Embryonic facial prominence (tissue), 1 donor: ENCODE results near the gene ADAMTS2.

ENCODE experiments used
- DNase-seq: peaks from one replicate; pipeline ENCODE4 v3.0.0-alpha.2; 2016; ENCODE audit errors: extremely low spot score

Gene ADAMTS2

DNA sequence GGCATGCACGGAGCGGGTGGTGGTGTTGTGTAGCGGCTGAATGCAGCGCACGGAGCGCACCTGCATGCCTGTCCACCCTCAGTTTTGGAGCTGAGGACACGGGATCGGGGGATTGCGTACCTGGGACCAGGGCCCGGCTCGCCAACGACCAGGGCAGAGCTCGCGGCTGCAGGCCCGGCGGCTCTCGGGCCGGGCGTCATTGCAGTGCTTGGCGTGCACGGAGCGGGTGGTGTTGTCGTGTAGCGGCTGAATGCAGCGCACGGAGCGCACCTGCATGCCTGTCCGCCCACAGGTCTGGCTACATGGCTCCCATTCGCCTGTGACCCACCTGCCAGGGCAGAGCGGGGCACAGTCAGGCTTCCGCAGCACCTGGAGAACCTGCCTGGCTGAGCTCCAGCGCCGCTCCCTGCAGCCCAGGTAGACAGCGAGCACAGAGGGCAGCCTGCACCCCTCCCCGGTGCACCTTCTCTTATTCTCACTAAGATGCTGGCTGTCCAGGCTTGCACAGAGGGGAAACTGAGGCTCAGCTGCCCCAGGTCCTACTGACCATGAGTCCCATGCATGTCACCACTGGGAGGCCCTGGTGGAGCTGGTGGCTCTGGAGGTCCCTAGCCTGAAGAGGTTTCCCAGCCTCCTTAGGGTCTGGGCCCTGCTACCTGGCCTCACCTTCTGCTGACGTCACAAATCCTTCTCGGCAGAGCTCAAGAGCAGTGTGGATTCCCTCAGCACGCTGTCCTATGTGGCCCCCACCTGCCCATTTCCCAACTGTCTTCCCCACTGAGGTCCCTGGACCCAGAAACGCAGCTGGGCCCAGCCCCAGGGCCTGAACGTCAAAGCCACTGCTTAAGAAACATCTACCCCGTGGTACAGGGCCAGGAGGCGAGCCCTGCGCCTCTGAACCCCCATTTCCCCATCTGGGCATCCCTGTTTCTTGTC is 220.1 kb downstream of the ADAMTS2 start:
- no peak for DNase-seq

DNA sequence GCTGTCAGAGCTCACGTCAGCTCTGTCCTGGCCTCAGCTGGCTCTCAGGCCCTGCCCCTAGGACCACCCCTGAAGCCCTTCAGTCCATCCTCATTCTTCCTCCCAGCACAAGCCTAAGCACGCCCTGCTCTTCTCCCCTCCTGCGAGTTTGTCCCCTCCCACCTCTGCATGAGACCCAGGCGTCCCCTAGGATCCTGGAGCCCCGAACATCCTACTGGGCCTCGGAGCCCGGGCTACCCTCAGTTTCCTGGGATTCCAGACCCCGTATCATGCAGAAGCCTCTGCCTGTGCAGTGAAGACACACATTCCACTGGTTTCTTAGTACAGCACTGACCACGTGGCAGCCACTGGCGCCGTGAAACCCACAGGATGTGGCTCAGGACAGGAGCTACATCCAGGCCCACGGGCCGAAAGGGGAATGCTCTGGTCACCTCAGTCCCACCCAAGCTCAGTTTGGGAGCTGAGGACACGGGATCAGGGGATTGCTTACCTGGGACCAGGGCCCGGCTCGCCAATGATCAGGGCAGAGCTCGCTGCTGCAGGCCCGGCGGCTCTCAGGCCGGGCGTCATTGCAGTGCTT is 220.9 kb downstream of the ADAMTS2 start:
- no peak for DNase-seq

DNA sequence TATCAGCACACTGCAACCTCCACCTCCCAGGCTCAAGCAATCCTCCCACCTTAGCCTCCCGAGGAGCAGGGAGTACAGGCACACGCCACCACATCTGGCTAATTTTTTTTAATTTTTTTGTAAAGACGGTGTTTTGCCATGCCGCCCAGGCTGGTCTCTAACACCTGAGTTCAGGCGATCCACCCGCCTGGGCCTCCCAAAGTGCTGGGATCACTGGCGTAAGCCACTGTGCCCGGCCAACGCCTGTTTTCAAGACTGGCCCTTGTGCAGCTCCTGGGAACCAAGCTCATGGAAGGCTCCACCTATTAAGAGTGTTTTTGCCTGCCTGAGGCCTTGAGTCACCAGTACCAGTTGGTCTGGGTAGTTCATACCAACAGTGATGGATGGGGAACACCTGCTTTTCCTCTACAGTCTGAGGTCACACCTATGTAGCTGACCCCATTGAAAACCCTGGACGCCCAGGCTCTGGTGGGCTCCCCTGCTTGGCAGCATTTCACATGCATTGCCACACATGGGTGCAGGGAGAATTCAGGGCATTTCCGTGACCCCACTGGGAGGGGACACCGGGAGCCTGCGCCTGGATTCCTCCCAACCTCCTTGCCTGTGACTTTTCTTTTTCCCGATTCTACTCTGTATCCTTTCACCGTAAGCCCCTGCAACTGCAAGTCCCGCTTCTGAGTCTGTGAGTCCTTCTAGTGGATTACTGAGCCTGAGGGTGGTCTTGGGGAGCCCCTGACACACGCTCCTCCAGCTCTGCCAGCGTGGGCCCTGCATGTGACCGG is 221.6 kb downstream of the ADAMTS2 start:
- no peak for DNase-seq

DNA sequence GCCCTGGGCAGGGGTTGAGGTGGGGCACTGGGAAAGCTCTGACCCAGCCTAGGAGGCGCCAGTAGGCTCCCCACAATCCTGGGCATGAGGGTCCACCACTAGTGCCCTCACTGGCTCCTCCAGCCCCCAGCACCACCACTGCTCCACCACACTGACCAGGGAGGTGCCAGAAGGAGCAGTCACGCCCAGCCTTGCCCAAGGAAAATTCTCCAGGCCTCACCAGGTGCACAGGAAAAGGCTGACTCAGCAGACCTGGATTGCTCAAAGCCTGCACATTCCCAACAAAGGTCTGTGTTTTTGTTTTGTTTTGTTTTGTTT is 222.2 kb downstream of the ADAMTS2 start:
- DNase-seq: no peak

DNA sequence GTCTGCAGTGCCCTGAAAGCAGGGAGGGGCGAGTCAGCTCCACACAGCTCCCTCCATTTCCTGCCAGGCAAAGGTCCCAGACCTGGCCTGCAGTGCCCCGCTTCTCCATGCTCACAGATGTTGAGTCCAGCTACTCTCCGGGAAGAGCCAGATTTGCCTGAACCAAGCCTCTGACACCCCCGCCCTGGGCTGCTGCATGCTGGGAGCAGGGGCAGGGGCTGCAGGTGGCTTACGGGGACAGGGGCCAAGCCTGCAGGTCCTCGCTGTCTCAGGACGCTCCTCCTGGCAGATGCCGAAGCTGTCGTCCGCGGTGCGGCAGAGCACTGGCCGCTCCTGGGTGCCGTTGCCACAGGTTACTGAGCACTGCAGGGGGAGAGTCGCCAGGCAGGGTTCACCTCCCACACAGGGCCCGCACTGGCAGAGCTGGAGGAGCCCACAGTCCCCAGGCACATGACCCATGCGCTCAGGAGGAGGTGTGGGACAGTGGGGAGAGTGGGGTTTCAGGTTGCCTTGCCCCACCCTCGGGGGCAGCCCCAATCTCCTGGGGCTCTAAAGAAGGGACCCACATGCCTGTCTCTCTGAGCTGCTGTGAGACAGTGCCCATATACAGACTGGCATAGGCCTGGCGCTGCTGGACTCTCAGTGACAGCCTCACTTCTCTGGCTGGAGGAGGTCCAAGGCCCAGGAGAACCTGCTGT is 222.7 kb downstream of the ADAMTS2 start:
- DNase-seq: no peak

DNA sequence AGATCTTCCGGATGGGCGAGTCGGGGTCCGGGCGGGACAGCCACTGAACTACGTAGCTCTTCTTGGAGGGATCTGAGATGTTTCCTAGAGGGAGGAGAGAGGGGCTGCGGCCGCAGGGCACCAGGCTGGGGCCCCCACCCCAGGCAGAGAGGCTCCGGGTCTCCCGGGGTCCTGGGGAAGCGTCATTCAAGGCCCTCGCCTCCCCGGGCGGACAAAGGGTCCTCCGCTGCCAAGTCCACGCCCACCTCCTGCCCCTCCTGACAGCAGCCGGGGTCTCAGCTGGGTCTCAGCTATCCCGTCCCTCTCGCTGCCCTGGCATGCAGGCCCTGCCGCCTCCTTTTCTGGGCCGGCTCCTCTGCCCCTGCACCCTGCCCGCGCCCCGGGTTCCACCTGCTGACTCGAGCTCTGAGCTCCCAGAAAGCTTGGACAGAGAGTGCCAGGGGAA is 223.6 kb downstream of the ADAMTS2 start:
- DNase-seq: no peak

DNA sequence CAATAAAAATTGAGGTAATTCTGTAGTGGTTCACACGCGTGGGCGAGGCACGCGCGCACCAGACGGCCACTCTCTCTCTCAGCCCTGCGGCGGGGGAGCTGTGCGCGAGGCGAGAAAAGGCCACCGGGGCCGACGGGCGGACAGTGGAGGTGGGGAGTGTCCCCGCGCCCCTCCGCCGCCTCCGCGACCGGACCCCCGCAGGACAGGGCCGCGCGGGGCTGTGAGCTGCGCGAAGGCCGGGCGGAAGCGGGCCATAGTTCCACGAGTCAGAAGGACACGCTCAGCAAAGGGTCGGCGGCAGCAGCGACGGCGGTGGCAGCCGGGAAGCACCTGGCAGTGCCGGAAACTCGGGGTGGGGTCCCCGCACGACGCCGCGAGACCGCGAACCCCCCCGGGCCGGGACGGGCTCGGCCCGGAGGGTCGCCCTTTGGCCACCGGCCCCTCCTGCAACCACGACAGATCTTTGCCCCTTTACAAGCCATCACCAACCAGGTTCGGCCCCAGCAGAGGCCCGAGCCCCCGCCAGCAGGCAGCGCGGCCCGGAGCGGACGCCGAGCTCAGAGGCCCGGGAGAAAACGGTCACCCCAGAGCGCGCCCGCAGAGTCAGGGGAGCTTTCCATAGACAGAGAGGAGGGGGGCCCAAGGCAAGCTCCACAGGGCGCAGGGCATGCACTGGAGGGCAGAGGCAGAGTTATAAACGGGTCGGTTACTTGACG is 224.2 kb downstream of the ADAMTS2 start:
- no peak for DNase-seq

DNA sequence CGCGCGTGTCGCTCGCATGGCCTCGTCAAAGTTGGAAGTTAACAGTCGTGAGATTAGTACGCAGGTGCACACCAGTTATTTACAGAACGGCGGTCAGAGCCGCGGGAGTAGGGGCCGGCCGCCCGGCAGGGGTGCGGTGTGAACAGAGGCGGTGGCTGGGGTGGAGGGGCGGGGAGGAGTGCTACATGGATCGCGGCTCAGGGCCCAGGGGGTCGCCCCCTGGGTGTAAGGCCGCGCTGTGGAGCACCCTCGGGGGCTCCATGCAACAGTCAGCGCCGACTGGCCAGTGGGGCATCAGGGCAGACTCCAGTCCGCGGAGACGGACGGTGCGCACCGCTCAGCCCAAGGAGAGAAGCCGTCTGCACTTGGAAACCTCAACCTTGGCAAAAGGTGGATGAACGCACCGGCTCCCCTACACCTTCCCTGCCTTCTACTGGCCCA is 224.8 kb downstream of the ADAMTS2 start:
- DNase-seq: no peak

DNA sequence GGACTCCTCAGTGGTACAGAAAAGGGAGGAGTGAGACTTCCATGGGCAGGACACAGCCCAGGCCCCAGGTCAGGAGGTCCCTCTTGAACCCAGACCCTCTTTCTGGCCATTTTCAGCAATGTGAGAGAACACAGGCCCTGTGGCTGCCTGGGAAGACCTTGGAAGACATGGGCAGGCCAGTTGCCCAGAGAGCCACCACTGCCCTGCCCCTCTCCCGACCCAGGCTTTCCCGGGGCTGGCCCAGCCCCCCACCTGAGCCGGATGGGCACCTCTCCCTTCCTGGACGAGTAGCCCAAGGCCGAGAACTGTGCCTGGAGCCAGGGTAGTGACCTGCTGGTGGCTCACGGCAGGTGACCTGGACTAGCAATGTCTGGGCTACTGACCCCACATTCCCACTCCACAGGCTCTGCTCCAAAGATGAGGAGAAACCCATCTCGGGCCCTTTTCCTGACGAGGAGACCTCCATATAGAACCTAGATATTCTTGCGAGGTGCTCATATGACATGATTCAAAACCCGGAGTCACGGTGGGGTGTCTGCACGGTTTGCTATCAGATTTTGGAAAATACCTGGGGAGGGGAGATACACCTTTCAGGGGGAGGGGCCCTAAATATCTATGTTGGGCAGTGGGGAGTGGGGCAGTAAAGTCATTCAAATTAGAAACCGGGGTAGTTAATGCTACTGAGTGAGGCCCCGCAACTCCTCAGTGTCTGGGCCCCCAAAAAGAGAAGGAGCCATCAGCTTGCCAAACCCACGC is 225.7 kb downstream of the ADAMTS2 start:
- no peak for DNase-seq

DNA sequence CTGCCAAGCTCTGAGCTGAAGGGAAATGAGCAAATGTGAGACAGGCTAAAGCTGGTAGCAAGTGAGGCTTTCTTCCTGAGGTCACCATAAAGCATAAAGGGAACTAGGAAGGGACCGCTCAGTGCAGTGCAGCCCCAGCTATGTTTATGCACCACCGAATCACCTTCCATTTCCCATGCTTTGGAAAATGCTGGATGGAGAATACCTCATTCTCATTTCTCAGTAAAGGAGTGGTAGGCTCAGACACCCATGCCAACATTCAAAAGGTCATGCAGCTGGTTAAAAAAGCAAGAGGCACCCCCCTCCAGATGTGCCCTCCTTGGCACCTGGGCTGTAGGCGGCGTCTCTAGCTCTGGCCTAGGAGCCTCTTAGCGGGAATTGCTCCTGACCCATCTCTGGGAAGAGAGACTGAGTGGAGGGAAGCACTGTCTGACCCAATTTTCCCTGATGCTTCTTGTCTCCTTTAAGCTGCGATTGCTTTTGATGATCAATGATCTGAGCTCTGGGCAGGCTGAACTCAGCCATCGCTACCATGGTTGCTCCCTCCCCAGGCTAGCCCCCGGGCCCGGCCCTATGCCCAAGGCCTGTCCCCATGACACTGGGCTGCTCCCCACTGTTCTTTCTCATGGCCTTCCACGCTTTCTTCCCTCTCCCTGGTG is 226.4 kb downstream of the ADAMTS2 start:
- DNase-seq: no peak

DNA sequence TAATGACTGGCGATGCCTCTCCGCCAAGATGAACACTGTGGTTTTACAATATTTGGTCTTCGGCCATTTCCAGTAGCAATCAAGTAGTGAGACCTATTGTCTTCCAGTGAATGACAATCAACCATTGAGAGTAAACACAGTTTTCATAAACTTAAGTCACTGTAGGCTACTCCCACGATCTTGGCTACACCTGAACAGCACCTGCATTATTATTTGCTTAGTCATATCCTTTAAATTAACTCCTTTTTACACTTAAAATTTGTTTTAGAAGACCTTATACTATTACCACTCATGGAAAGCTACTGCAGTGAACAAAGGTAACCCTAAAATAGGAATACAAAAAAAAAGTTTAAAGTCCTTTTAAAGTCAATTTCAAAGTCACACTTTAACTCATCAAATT is 226.9 kb downstream of the ADAMTS2 start:
- DNase-seq: no peak

DNA sequence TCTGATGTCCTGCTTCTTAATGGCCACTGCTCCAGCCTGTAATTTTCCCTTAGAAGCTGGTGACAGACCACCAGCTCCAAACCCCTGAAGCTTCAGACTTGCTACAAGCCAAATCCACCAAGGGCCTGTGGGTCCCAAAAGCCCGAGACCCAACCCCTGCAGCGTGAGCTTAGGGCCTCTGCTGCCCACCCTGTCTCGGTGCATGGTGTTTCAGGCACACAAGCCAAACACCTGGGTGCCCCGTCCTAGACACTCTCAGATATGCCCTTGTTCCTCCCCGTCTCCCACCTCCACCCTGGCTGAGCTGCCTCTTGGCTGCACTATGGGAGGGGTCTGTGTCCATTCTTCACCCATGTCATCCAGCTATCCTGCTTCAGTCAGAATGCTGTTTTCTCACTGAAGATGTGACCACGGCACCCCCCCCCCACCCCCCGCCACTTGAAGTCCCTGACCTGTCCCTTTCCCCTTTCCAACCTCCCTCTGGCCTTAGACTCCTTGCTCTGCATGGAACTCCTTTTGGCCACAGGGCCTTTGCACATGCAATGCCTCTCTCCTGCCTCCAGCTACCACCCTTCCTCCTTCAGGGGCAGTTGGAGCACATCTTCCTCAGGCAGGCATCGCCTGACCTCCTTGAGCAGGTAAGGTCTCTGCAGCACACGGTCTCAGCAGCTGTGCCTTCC is 229.3 kb downstream of the ADAMTS2 start:
- DNase-seq: no peak

DNA sequence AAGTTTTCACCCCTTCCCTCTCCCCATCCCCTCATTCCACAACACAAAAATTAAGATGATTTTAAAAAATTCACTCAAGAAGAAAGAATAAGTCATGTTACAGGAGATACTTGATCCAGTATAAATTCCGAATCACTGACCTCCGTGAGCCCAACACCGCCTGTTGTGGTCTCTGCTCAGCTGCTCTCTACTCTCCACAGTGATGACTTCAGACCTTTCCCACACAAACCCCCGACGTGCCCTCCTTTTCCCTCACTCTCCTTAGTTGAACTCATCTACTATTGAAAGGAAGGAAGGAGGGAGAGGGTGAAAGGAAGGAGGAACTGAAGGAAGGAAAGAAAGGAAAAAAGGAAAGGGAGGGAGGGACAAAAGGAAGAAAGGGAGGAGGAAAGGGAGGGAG is 230.0 kb downstream of the ADAMTS2 start:
- DNase-seq: no peak

DNA sequence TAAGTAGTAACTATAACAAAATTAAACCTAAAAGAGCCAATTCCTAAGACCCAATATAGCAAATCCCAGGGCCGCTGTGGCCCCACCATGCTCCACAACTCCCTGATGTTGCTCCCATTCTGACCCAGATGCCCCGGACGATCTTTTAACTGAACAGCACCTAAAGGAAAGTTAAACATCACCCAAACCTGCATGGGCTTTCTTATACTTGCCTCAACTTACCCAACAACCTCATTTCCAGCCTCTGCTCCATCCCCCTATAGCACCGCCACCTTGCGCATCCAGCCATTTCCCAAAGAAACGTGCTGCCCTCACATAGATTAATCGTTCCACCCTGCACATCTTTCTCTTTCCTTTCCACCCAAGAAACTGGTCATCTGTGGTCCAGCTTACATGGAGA is 230.5 kb downstream of the ADAMTS2 start:
- DNase-seq: no peak

DNA sequence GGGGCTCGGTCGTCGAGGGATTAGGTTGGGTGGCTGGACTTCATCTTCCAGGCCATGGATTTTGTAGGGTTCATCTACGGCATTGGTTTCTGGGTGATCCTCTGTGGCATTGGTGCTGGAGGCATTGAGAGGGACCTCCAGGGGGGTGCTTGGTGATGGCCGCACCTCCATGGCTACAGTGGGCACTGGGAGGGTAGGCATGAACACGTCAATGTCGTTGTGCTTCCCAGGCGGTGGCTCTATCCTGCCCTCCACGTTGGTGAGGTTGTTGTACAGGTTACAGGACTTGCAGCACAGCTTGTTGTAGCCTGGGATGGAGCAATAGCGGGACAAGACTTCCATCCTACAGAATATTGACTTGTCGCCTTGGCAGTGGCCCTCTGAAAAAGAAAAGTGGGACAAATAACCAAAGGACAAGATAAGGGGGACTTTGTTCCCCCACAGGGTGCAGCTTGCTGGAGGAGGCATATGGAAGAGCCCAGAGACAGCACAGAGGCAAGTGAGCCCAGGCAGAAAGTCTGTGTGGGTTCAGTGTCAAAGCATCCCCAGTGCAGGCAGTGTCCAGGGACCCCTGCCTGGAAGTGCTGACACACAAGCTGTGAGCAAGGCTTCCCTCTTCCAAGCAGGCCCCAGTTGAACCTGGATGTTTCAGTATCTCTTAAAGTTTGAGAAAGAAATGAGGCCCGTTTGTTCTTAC is 231.2 kb downstream of the ADAMTS2 start:
- DNase-seq: no peak

DNA sequence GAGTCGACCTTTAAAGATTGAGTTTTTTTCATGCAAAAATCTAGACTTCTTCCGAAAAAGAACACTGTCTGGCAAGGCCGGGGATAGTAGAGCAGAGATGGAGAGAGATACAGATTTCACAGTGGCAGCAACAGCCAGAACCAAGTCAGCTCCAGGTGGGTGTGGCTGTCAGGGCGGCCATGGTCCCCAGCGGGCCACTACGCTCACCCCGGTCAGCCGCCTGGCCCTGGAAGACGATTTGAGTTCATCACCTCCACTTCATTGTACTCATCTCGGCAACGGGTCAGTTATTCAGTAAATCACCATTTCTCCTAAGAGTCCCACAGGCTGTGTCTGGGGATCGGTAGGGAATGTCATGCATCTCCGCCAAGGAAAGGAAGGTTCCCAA is 232.1 kb downstream of the ADAMTS2 start:
- DNase-seq: no peak

DNA sequence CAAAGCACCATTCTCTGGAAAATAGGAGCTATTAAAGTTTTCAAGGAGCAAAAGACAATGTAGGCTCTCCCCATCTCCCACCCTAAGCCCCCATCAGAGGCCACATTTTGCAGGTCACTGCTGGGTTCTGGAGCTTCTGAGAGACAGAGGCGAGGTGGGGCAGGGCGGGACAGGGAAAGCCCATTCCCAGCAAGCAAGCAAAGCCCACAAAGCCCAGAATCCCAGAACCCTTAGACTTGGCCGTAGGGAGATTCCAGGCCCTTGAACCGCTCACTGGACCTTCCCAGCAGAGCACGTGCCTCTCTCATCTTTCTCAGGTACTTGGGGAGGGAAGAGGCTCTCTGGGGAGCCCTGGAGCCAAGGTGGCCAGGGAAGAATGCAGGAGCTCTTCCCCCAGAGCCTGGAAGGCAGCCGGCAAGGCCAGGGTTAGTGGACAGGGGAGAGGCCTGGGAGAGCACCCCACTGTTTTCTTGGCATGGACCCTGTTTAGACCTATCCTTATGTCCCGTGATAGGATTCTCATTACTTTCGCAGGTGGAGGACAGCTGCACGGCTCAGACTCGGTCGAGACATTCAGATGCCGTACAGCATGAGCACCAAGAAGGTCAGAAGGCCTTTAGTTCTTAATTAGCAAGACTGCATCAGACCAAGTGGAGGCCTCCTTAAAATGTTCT is 232.7 kb downstream of the ADAMTS2 start:
- DNase-seq: no peak
